ENCODE data around the gene MAGI2. TPM values are rescaled to one million over a fixed set of nuclear protein-coding genes. Genes with fewer than 3 reads are reported as not detected.

Gene MAGI2
- total RNA-seq, 6 experiments from 2014 or later = 1.2 to 4.0 (median 2.4) TPM

GRCh38 chr7:78134256-78134655, 1319.2 kb downstream of the MAGI2 start:
- Histone ChIP-seq H3K4me3 (no peak overlapping the region), H3K36me3 (no peaks in the 10 kb centered on the region), H3K9me3 (no peaks in the 10 kb centered on the region), H3K27ac (no peak overlapping the region), H3K27me3 (no peaks in the 10 kb centered on the region), H3K4me1 (no peaks in the 10 kb centered on the region)
- TF ChIP-seq CTCF (IDR thresholded peaks at IDR 0.05) (peak; percentile 15 to 41 (median 27)), POLR2A (IDR thresholded peaks at IDR 0.05) (no peak)
- no peak for DNase-seq
- intact Hi-C loops (cut with DNase I) = no loop called here
- no peak for ATAC-seq
- WGBS (ENCODE audit: insufficient coverage, low coverage, low lambda C conversion rate, missing lambda C conversion rate) = 40% methylated on average over 2 of the region's 2 CpGs

- DNase-seq (no peak), ATAC-seq (no peak)
- H3K36me3 ChIP-seq = no peaks in the 10 kb centered on the region
- H3K4me3 ChIP-seq = no peak overlapping the region
- no peaks in the 10 kb centered on the region for H3K4me1 ChIP-seq
- WGBS (ENCODE audit: insufficient coverage, low coverage, low lambda C conversion rate, missing lambda C conversion rate) = 75% methylated on average over 5 of the region's 5 CpGs
- no peak overlapping the region for H3K27ac ChIP-seq
- H3K9me3 ChIP-seq = no peaks in the 10 kb centered on the region
- no peak for TF ChIP-seq POLR2A (IDR thresholded peaks at IDR 0.05)
- no peak for TF ChIP-seq CTCF (IDR thresholded peaks at IDR 0.05)
- H3K27me3 ChIP-seq = no peaks in the 10 kb centered on the region
- intact Hi-C loops (cut with DNase I) = no loop called here
Observed at GRCh38 chr7:78130446-78131215, 1322.8 kb downstream of the MAGI2 start.

GRCh38 chr7:78129865-78130264, 1323.6 kb downstream of the MAGI2 start:
- no peak for ATAC-seq
- no peaks in the 10 kb centered on the region for H3K27me3 ChIP-seq
- 60% methylated on average over 1 of the region's 4 CpGs for WGBS (ENCODE audit: insufficient coverage, low coverage, low lambda C conversion rate, missing lambda C conversion rate)
- H3K27ac ChIP-seq = no peak overlapping the region
- no peak for DNase-seq
- no peak overlapping the region for H3K4me3 ChIP-seq
- intact Hi-C loops (cut with DNase I) = no loop called here
- H3K36me3 ChIP-seq = no peaks in the 10 kb centered on the region
- no peaks in the 10 kb centered on the region for H3K9me3 ChIP-seq
- TF ChIP-seq CTCF (IDR thresholded peaks at IDR 0.05) (no peak), POLR2A (IDR thresholded peaks at IDR 0.05) (no peak)
- H3K4me1 ChIP-seq = no peaks in the 10 kb centered on the region

- no peaks in the 10 kb centered on the region for H3K9me3 ChIP-seq
- DNase-seq = no peak
- ATAC-seq = peak in 1 of 4 donors; percentile 18
- H3K27ac ChIP-seq = no peak overlapping the region
- no peak overlapping the region for H3K4me3 ChIP-seq
- no peaks in the 10 kb centered on the region for H3K4me1 ChIP-seq
- no peaks in the 10 kb centered on the region for H3K27me3 ChIP-seq
- WGBS (ENCODE audit: insufficient coverage, low coverage, low lambda C conversion rate, missing lambda C conversion rate) = 29% methylated on average over 2 of the region's 7 CpGs
- intact Hi-C loops (cut with DNase I) = no loop called here
- no peak for TF ChIP-seq CTCF (IDR thresholded peaks at IDR 0.05)
- no peak for TF ChIP-seq POLR2A (IDR thresholded peaks at IDR 0.05)
- no peaks in the 10 kb centered on the region for H3K36me3 ChIP-seq
Observed at GRCh38 chr7:78127009-78127408, 1326.5 kb downstream of the MAGI2 start.
